Sigmoid colon (tissue), 4 donors: Measurements from ENCODE around the gene LRRC70.

Experiments
- CTCF ChIP-seq, 4 experiments: fragments of 450-650 bp in 3 of 4; fragments of 200-600 bp in 1 of 4; IDR thresholded peaks; one replicate each; pipeline ENCODE4 v1.5.1; 2016 to 2019; ENCODE audit warnings: antibody characterized with exemption in 4 of 4, mild to moderate bottlenecking in 3 of 4, moderate library complexity in 2 of 4
- EP300 ChIP-seq, 4 donors: sonication (generic); formaldehyde crosslinking; IDR thresholded peaks; one replicate each; pipeline ENCODE4 v1.6.1; 2017; ENCODE audit warnings: antibody characterized with exemption in 4 of 4
- POLR2A ChIP-seq, 2 donors: fragments of 450-650 bp; IDR thresholded peaks; one replicate each; pipeline ENCODE4 v1.6.1; 2016; ENCODE audit warnings: antibody characterized with exemption in 2 of 2, mild to moderate bottlenecking in 2 of 2, moderate library complexity in 2 of 2

- TF ChIP-seq EP300 (IDR thresholded peaks at IDR 0.05) (no peak), CTCF (IDR thresholded peaks at IDR 0.05) (no peak), POLR2A (IDR thresholded peaks at IDR 0.05) (no peak)
These were observed 15.9 kb downstream of the LRRC70 start for GRCh38 chr5:62594364-62594984.
